B cell (primary cell): Measurements from ENCODE around the gene ZBTB16. TPM values are rescaled to one million over a fixed set of nuclear protein-coding genes. Genes with fewer than 3 reads are reported as not detected.

Experiments
- ATAC-seq: fragments of 200-7000 bp; cut with Tn5 transposase; one replicate; pipeline ENCODE4 v1.10.0; 2021; ENCODE audit warnings: low read depth, mild to moderate bottlenecking, moderate number of reproducible peaks, moderate library complexity
- CTCF ChIA-PET: fragments of 350-600 bp; sonication (Branson Sonifier 250); formaldehyde crosslinking; loops from one replicate; lab custom pipeline; 2021; ENCODE audit warnings: antibody characterized with exemption, inconsistent platforms; lab: Charles Lee
- POLR2A ChIA-PET: fragments of 350-600 bp; sonication (Branson Sonifier 250); formaldehyde crosslinking; loops from one replicate; lab custom pipeline; 2021; ENCODE audit warnings: antibody characterized with exemption; lab: Charles Lee
- DNase-seq: peaks from one replicate; pipeline ENCODE4 v3.0.0; 2013
- H2AFZ ChIP-seq: 2 replicates; pipeline ENCODE4 v1.6.1; 2012; ENCODE audit warnings: mild to moderate bottlenecking, low read depth, low read length; ENCODE audit not compliant: insufficient read depth, poor library complexity, severe bottlenecking
- H3K27ac ChIP-seq, 2 donors: 1 replicate in 1 of 2; 2 replicates in 1 of 2; pipeline ENCODE4 v1.5.1; 2012 to 2013; ENCODE audit warnings: low read length in 2 of 2, mild to moderate bottlenecking in 2 of 2, moderate library complexity in 1 of 2
- H3K27me3 ChIP-seq, 4 experiments: fragments of 200-600 bp in 1 of 4; sonication (generic) in 1 of 4; replicated peaks in 1 of 4; 1 replicate in 2 of 4; 2 replicates in 2 of 4; pipeline versions ENCODE4 v1.6.1 to v1.7.0; 2013 to 2016; ENCODE audit warnings: low read length in 3 of 4, mild to moderate bottlenecking in 2 of 4, mixed read lengths in 1 of 4, moderate library complexity in 1 of 4; ENCODE audit not compliant: insufficient read depth in 4 of 4, control insufficient read depth in 3 of 4; ENCODE audit errors: control extremely low read depth in 1 of 4
- H3K36me3 ChIP-seq, 2 experiments: replicated peaks in 1 of 2; 1 replicate in 1 of 2; 2 replicates in 1 of 2; pipeline versions ENCODE4 v1.6.1 to v1.7.1; 2013; ENCODE audit warnings: low read length in 1 of 2; ENCODE audit not compliant: insufficient read depth in 2 of 2, control insufficient read depth in 1 of 2; ENCODE audit errors: control extremely low read depth in 1 of 2, extremely low read depth in 1 of 2
- H3K4me1 ChIP-seq, 2 donors: fragments of 200-600 bp in 1 of 2; sonication (generic) in 1 of 2; 1 replicate in 1 of 2; 2 replicates in 1 of 2; pipeline versions ENCODE4 v1.5.1 to v1.6.1; 2013 to 2017; ENCODE audit warnings: low read length in 2 of 2; ENCODE audit not compliant: control insufficient read depth in 2 of 2, insufficient read depth in 2 of 2
- H3K4me2 ChIP-seq: replicated peaks from 2 replicates; pipeline ENCODE3; 2012; ENCODE audit warnings: mild to moderate bottlenecking, low read depth, low read length; ENCODE audit not compliant: poor library complexity, severe bottlenecking
- H3K4me3 ChIP-seq, 5 experiments: fragments of 200-600 bp in 1 of 5; sonication (generic) in 1 of 5; 1 replicate in 3 of 5; 2 replicates in 2 of 5; pipeline versions ENCODE4 v1.5.1 to v1.7.0; 2011 to 2016; ENCODE audit warnings: low read length in 4 of 5, mild to moderate bottlenecking in 4 of 5, low read depth in 2 of 5, control low read depth in 1 of 5, moderate library complexity in 1 of 5; ENCODE audit not compliant: insufficient read depth in 1 of 5; ENCODE audit errors: control extremely low read depth in 1 of 5, extremely low read depth in 1 of 5
- H3K79me2 ChIP-seq: fragments of 200-600 bp; sonication (generic); one replicate; pipeline ENCODE4 v1.6.0; 2016; ENCODE audit warnings: low read length; ENCODE audit not compliant: control insufficient read depth, insufficient read depth
- H3K9ac ChIP-seq: fragments of 200-600 bp; sonication (generic); 2 replicates; pipeline ENCODE4 v1.6.1; 2017; ENCODE audit warnings: mild to moderate bottlenecking, low read length, moderate library complexity
- H3K9me3 ChIP-seq, 3 donors: one replicate each; pipeline versions ENCODE4 v1.6.1 to v1.7.1; 2013; ENCODE audit warnings: low read length in 2 of 3; ENCODE audit not compliant: control insufficient read depth in 2 of 3, insufficient read depth in 1 of 3; ENCODE audit errors: control extremely low read depth in 1 of 3
- H4K20me1 ChIP-seq: 2 replicates; pipeline ENCODE4 v1.6.0; 2012; ENCODE audit warnings: mild to moderate bottlenecking, low read length; ENCODE audit not compliant: insufficient read depth, control insufficient read depth, poor library complexity, severe bottlenecking
- H3K27ac Mint-ChIP-seq: one replicate; pipeline ENCODE4 v1.8.0; 2021; ENCODE audit warnings: mixed read lengths
- H3K27me3 Mint-ChIP-seq: one replicate; pipeline ENCODE4 v1.8.0; 2021; ENCODE audit warnings: mixed read lengths
- H3K4me1 Mint-ChIP-seq: one replicate; pipeline ENCODE4 v1.8.0; 2021; ENCODE audit warnings: mixed read lengths
- H3K4me3 Mint-ChIP-seq: one replicate; pipeline ENCODE4 v1.8.0; 2021; ENCODE audit warnings: mixed read lengths
- H3K9me3 Mint-ChIP-seq: one replicate; pipeline ENCODE4 v1.8.0; 2022; ENCODE audit warnings: mixed read lengths; ENCODE audit not compliant: insufficient read depth
- EZH2 ChIP-seq: IDR thresholded peaks from 2 replicates; pipeline ENCODE4 v1.6.1; 2012; ENCODE audit warnings: borderline replicate concordance, low read depth, mild to moderate bottlenecking, moderate library complexity, low read length; ENCODE audit not compliant: insufficient read depth, poor library complexity, severe bottlenecking
- WGBS: methylation state at CpG from one replicate; pipeline ENCODE4 v1.1.5; 2013; ENCODE audit warnings: missing lambda C conversion rate; ENCODE audit not compliant: insufficient coverage; 5-methylcytosine and 5-hydroxymethylcytosine counted together
- intact Hi-C: fragments of 100-400 bp; cut with micrococcal nuclease; formaldehyde crosslinking; loops from one replicate; pipeline ENCODE4 v1.10.0; 2022
- polyA plus RNA-seq: library from polyadenylated mRNA; depleted of rRNA; stranded (reverse); fragments of >200 nt; gene quantifications from 2 replicates; pipeline ENCODE4 v1.2.3, GENCODE V29; 2012
- total RNA-seq, 2 donors: library from RNA; stranded (reverse); fragments of 120-200 nt in 1 of 2; gene quantifications; 1 replicate in 1 of 2; 2 replicates in 1 of 2; pipeline versions ENCODE4 v1.2.3 to v1.2.4, GENCODE V29; 2013 to 2022
- TF ChIP-seq, protein P1 (sequence below): fragments of 200-600 bp; IDR thresholded peaks from one replicate; pipeline ENCODE4 v1.8.0; 2022; ENCODE audit warnings: antibody characterized with exemption, mild to moderate bottlenecking

The ZBTB16 gene
- total and polyA plus RNA-seq, 2 donors (not counting 1 experiment from before 2014, with no cell fraction given), result 16.0 to 20.6 TPM

DNA sequence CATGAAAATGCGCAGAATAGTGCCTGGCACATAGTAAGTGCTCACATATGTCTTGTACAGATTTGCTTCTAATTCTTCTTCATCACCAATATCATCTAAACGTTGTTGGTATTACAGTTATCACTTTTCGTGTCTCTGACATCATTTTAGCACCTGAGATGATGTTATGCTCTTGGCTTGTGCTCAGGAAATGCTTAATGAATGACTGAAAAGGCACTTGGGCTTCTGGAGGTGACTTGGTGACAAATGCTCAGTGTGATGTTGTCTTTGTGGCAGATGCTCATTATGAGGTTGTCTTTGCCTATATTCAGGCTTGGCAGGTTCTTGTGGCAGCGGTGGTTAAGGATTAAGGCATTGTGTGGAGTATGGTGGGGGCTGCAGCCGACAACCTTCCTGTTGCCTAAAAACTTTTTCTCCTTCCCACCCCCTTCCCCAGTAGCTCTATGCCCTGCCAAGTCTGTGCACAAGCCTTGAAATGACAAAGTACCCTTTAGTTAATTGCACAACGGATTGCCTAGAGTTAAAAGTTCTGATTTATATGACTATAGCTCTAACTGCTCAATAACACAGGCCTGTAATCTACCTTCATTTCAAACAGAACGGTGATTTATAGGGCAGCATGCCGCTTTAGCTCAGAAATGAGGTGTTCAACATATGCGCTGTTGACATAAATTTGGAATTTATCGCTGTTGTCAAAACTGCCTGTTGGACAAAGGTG, 82.5 kb downstream of the ZBTB16 start:
- H4K20me1 ChIP-seq, result no peaks in the 10 kb centered on the region
- peaks cover 8% of the 10 kb centered on the region for H3K79me2 ChIP-seq
- no peaks in the 10 kb centered on the region for H3K36me3 ChIP-seq
- no peak for TF ChIP-seq EZH2
- TF ChIP-seq, protein P1, sequence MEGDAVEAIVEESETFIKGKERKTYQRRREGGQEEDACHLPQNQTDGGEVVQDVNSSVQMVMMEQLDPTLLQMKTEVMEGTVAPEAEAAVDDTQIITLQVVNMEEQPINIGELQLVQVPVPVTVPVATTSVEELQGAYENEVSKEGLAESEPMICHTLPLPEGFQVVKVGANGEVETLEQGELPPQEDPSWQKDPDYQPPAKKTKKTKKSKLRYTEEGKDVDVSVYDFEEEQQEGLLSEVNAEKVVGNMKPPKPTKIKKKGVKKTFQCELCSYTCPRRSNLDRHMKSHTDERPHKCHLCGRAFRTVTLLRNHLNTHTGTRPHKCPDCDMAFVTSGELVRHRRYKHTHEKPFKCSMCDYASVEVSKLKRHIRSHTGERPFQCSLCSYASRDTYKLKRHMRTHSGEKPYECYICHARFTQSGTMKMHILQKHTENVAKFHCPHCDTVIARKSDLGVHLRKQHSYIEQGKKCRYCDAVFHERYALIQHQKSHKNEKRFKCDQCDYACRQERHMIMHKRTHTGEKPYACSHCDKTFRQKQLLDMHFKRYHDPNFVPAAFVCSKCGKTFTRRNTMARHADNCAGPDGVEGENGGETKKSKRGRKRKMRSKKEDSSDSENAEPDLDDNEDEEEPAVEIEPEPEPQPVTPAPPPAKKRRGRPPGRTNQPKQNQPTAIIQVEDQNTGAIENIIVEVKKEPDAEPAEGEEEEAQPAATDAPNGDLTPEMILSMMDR, result no peak
- intact Hi-C loops, result no loop called here
- H3K27me3 Mint-ChIP-seq, result peaks cover 40% of the 10 kb centered on the region
- peaks cover 0 to 4% (median 1%) of the 10 kb centered on the region in 4 experiments for H3K27me3 ChIP-seq
- no peak overlapping the region for H3K4me2 ChIP-seq
- H3K27ac Mint-ChIP-seq, result no peak overlapping the region
- H3K4me3 ChIP-seq, result no peak overlapping the region
- H2AFZ ChIP-seq, result no peak overlapping the region
- H3K27ac ChIP-seq, result no peak overlapping the region
- ATAC-seq, result no peak
- H3K4me3 Mint-ChIP-seq, result no peak overlapping the region
- H3K9me3 ChIP-seq, result no peaks in the 10 kb centered on the region
- 87% methylated on average over 4 of the region's 10 CpGs for WGBS
- CTCF ChIA-PET, result no interaction called here
- no peaks in the 10 kb centered on the region for H3K9me3 Mint-ChIP-seq
- no peak for DNase-seq
- H3K4me1 ChIP-seq, result peaks cover 49 to 52% of the 10 kb centered on the region in 2 donors
- H3K9ac ChIP-seq, result no peak overlapping the region
- H3K4me1 Mint-ChIP-seq, result peaks cover 43% of the 10 kb centered on the region
- POLR2A ChIA-PET, result no interaction called here

DNA sequence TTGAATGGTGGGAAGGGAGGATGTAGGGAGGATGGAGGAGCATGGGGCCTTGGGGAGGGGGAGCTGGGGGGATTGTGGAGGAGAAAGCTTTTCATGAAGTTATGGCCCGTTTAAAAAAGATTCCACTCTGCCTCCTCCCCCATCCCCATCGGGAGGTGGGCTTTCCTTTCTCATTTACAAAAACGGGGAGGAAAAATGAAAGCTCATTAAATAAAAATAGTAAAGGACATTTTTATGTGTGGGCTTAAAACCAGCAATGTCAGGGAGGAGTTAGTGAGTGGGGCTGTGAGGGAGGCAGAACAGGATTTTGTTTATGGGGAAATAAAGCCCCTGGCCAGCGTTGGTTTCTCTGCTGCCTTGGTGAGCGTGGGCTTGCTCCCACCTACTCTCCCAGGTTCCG, 83.2 kb downstream of the ZBTB16 start:
- no peak overlapping the region for H3K4me3 Mint-ChIP-seq
- ChIA-PET POLR2A (no interaction called here), CTCF (no interaction called here)
- TF ChIP-seq EZH2, result no peak
- TF ChIP-seq, protein P1, result no peak
- DNase-seq, result no peak
- Histone ChIP-seq H2AFZ (no peak overlapping the region), H3K9me3 (no peaks in the 10 kb centered on the region), H3K4me2 (no peak overlapping the region), H4K20me1 (no peaks in the 10 kb centered on the region), H3K36me3 (no peaks in the 10 kb centered on the region), H3K4me1 (peaks cover 42 to 48% of the 10 kb centered on the region in 2 donors), H3K79me2 (peaks cover 8% of the 10 kb centered on the region), H3K27ac (no peak overlapping the region), H3K4me3 (no peak overlapping the region), H3K27me3 (peaks cover 0 to 4% (median 1%) of the 10 kb centered on the region in 4 experiments), H3K9ac (no peak overlapping the region)
- no peaks in the 10 kb centered on the region for H3K9me3 Mint-ChIP-seq
- H3K27me3 Mint-ChIP-seq, result peaks cover 39% of the 10 kb centered on the region
- H3K27ac Mint-ChIP-seq, result no peak overlapping the region
- no peak for ATAC-seq
- no CpG with 5 or more reads among the region's 6 CpGs for WGBS
- intact Hi-C loops, result no loop called here
- peaks cover 38% of the 10 kb centered on the region for H3K4me1 Mint-ChIP-seq
